Measurements from ENCODE around the gene RPL3.

Gene RPL3

DNA sequence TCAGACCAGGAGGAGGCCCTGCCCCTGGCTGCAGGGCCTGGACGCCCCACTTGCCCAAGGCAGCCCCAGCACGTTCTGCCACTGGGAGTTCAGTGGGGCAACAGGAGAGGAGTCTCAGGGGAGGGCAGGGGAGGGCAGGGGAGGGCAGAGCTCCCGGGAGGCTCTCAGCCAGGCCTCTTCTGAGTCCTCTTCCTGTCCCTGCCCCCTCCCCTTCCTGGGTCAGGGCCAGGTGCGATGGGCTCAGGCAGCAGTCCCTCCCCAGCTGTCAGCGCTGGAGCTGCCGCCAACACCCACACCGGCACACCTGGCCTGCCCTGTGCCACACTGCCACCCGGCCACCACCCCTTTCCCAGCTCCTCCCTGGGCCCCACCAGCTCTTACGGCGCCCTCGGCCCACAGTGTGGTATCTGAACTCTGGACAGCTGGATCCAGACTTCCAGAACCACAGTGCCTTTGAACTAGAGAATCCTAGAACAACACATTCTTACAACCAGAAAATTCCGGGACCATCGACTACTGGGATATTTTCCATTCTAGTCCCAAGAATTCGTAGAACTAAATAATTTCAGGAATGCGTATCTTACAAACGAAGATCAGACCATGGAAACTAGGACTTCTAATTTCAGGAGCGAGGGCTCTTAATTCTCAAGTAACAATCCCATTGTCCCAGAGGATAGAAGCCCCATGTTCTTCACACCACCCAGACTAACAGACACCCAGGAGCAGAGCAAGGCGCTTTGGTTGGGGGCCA lies 21.8 kb downstream of the RPL3 start:
- ATAC-seq = no peak

DNA sequence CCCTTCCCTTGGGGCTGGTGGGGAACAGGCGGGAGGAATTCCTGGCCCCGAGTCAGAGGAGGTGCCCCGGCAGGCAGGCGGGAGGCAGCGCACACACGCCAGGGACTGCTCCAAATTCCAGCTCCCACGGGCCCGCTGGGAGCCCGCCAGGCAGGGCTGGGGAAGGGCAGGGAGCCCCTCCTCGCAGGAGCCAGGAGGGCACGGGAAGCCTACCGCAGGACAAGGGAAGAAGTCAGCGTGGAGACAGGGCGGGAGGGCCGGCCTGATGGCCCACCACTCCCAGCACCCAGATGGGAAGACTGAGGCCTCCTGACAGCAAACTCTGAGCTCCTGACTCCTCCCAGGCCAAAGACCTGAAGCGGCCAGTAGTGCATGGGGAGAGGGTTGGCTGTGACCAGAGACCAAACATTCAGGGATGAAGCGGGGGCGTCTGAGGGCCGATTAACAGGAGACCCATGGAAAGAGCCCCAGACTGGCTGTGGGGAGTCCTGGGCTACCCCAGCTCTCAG lies 22.4 kb downstream of the RPL3 start:
- ATAC-seq = no peak

DNA sequence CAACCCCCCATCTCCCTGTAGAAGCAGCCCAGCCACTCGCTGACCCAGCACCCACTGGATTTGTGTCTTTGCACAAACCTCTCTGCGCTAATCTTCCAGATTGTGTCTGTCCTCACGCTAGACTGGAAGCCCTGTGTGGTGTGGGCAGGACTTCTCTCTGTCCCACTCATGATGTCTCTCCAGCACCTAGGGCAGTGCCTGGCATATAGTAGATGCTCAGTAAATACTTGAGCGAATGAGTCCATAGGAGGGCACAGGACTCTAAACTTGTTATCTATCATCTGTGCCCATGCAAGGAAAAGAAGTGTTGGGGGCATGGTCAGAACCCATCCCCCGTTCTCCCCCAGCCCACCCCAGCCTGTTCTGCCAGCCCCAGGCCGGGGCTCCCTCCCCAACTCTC lies 22.9 kb downstream of the RPL3 start:
- ATAC-seq = no peak

DNA sequence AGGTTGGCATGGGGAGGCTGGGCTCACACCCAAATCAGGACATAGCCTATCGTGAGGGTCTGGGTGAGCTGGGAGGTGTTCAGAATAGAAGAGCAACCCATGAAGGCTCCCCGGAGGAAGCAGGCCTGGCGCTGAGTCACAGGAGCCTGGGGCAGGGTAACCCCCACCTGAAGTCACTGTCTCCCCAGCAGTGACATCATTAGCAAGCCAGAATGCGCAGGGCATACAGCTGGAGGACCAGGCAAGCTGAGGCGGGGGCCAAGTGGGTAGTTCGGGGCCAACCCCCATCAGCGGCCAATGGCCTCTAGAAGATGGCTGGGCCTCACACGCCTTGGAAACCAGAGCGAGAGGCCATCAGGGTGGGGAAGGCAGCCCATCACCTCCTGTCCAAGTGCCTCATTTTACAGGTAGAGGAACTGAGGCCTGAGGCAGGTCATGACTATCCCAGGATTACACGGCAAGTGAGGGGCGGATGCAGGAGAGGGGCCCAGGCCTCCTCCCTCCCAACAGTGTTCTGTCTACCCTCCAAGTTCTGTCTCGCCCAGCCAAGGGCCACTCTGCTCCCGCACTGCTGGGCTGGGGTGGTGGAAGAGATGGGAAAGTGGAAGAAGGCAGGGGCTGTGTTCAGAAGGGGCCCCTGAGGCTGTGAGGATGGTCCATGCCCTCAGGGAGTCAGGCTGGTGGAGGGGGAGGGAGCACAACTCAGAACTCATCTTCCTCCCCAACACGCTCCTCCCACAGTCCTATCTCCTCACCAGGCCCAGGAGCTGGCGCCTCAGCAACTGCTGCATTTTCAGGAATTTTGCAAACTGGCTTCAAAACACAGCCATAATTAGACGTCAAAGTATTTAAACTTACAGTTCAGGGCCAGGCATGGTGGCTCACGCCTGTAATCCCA lies 24.6 kb downstream of the RPL3 start:
- no peak for ATAC-seq

DNA sequence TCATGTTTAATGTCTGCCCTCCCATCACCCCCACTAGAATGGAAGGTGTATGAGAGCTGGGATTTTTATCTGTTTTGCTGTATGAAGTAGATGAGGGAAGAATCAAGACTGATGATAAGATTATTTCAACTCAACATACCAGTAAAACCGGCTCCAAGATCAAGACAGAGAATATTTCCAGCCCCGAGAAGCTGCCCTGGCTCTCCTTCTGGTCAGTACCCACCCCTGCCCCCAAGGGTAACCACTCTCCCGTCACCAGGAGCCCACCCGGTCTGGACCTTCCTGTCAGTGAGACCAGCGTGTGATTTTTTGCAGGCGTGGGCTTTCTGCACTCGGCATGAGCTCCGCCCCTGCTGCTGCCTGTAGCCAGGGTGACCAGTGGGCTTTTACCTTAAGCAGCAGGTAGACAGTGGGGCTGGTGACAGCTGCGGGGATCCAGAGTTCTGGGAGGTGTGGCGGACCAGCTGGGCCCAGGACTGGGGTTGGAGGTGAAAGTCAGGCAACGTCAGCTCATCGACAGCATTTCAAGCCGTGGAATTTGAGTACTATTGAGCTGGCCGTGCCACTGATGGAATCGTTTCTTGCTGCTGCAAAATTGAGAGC lies 25.6 kb downstream of the RPL3 start:
- no peak for ATAC-seq

DNA sequence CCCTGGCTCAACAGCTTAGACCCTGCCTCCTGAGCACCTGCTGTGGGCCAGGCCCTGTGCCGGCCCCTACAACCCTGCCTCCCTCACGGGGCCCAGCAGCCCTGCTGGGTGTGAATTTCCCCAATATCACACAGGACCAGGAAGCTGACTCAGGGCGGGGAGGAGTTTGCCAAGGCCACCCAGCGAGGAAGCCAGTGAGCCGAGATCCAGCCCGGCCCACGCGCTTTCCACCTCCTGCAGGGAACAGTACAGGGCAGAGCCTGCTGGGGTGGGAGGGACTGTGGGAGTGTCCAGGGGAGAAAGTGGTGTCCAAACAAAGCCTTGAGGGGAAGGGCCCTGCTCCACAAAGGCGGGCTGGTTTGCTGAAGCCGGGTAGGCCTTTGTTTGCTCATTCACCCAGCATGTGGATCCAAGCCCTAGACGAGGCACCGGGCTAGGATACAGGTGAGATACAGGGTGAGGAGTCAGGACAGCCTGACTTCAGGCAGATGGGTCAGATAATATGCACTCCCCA lies 26.8 kb downstream of the RPL3 start:
- ATAC-seq = no peak

DNA sequence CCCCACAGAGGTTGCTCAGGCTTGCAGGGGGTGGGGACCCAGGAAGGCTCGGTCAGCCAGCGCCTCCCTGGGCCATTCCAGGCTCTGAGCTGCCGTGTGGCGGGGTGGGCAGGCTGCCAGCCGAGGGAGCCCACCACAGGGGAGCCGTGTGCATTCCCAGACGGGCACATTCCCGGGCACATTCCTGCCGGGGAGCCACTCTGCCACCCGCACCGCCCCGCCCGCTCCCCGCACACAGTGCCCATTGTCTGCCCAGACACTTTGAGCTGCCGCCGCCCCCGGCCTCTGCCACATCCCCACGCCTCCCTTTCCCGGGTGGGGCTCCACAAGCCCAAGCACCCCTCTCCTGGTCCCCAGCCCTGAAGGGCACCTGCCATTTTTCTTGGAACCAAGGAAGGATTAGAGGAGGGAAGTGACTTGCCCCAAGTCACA lies 27.4 kb downstream of the RPL3 start:
- no peak for ATAC-seq

DNA sequence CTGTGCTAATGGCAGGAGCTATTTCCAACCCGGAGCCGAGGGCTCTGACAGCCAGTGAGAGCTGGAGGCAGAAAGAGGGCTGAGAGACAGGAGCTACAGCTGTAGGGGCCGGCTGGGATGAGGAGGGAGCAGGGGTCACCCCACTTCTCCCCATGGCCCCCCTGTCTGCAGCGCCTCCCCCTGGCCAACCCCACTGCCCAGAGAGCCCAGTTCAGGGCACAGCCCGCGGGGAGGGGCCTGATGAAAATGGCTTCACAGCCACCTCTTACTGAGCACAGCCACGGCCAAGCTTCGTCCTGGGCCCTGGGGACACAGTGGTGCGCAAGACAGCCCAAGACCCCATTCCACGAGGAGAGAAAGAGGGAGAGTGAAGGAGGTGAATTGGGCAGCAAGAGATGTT lies 27.9 kb downstream of the RPL3 start:
- ATAC-seq = no peak

DNA sequence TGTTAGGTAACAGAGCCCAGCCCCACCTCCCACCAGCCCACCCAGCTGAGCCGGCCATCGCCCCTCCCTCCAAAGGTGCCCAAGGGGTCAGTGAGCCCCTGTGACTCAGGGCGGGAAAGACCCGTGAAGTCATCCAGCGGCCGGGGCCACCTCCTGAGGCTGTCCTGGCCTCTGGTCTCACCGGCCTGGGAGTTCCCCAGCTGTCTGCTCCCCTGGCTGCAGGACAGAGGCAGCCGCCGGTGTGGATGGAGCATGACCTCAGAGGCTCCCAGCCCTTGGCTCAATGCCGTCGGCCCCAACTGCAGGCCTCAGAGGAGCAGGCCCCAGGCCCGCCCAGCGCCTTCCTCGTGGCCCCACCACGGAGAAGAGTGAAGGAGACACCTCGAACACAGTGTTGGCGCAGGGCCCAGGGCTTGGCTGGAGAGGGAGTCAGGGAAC lies 28.7 kb downstream of the RPL3 start:
- no peak for ATAC-seq

DNA sequence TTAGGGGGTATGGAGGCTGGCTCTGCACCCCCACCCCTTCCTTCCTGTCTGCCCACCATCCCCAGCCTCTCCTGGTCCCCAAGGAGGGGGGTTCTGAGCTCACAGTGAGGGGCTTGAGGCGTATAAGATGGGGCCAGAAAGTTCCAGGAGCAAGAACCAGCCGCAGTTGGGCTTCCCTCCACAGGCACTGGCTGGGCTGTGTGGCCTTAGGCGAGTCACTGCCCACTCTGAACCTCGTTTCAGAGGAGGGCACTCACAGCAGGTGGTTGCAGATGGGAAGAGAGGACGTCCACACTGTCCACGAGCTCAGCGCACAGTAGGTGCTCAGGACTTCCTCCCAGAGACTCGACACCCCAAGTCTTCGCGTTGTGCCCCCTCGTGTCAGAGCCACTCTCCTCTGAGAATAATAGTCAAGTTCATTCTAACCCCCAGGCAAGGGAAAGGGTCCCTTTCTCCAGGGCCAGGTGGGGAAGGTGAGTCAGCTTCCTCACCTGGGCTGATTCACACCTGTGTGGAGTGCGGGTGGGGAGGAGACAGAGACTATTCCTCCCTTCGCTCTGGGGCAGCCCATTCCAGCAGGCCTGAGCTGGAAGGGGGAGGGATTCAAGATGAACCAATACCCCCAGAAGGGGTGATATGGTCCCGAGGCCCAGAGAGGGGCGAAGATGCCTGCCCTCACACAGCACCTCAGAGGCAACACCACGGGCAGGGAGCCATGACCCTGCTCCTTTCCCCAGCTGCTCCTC lies 29.3 kb downstream of the RPL3 start:
- no peak for ATAC-seq

DNA sequence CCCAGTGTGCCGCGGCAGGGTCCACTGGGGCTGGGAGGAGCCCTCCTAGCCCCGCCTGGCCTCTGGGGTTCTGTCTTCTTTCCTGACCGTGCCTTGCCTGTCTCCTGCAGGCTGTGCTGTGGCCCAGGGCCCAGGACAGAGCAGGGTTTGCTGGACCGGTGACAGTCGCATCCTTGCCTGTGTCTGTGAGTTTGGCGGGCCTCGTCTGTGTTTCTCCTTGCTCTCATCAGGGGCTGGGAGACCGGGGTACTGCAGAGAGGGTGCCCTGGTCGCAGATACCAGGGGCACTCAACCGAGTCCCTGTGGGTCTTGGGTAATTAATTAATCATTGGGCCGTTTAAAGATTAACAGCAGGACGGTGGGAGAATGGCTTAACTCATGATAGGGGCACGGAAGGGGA lies 29.9 kb downstream of the RPL3 start:
- ATAC-seq = no peak

DNA sequence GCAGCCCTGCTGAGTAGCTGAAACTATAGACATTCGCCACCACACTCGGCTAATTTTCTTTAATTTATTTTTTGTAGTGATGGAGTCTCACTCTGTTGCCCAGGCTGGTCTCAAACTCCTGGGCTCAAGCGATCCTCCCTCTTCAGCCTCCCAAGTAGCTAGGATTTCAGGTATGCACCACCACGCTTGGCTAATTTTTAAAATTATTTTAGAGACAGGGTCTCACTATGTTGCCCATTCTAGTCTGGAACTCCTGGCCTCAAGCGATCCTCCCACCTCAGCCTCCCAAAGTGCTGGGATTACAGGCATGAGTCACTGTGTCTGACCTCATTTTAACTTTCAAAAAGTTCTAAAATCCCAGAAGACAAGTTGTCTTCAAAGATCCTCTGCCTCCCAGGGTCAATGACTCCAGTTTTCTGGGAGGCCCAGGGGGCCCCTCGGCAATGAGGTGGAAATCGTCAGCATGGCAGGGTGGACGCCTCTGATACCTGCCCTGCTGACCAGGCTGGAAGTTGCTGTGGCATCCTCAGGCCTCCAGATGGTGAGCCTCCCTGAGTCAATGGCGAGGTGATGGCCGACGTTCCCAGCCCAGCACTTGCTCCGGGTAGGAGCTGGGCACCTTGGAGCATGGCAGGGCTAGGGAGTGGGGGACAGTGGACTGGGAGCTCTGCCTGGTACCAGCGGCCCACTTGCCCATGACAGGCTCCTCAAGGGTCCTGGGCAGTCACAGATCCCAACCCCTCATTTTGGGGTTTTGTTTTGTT lies 31.1 kb downstream of the RPL3 start:
- ATAC-seq = no peak

DNA sequence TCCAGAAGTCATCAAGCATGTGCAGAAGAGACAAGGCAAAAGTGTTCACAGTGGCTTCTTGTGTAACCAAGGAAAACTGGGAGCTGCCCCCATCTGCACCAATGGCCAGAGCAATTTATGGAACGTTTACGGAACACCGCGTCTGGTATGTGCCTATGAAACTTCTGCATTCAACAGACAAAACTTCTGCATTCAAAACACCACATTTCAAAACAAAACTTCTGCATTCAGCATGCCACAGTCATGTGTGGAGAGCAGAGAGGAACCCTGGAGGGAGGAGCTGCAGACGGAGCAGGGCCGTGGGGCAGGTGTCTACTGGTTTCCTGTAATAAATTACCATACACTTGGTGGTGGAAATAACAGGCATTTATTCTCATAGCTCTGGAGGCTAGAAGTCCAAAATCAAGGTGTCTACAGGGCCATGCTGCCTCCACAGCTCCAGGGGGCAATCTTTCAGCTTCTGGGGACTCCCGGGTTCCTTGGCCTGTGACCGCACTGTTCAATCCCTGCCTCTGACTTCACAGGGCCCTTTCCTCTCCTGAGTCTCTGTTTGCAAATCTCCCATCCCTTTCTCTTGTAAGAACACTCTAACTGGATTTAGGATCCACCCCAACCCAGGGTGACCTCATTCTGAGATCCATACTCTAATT lies 32.2 kb downstream of the RPL3 start:
- ATAC-seq = no peak

DNA sequence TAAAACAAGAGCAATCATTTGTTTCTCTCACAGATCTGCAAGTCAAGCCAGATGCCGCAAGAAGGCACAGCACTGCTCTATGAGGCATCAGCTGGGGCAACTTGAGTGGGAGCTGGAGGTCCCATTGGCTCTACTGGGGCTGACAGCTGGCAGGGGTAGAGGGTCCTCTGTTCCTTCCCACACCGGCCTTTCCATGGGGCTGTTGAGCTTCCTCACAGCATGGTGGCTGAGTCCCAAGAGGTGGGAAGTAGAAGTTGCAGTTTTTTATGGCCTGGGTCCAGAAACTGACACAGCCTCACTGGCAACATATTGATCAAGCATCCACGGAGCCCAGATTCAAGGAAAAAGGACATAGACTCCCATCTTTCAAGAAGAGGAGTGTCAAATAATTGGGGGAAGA lies 34.4 kb downstream of the RPL3 start:
- ATAC-seq = no peak

DNA sequence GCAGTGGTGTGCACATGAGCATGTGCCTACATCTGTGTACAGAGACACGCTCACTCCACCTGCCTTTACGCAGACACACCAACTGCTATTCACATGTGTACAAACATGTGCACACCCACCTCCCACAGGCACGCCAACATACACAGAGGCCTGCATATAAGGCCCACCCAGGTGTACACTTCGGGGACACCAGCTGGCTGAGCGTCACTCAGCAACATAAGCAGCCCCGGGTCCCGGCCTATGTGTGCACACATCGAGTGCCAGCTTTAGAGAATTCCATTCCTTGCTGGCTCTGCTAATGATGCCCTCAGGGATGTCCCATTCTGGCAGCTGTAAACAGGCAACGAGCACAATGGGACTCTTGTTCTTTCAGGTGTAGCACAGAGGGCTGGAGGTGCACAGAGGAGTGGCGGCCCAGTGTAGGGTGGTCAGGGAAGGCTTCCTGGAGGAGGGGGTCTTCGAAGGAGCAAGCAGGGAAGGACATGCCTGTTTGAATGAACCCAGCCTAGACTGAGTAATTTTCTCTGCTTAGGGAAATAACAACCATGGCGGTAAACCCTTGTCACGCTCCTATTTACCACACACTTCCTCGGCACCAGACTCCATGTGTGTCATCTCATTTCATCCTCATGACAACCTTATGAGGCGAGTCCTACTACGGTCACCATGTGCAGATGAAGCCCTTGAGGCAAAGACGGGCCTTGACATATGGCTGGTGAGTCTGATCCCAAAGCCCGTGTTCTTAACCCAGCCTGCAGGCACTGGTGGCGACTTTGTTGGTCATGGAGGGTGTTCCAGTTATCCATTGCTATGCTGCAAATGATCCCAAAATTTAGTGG lies 35.1 kb downstream of the RPL3 start:
- no peak for ATAC-seq

DNA sequence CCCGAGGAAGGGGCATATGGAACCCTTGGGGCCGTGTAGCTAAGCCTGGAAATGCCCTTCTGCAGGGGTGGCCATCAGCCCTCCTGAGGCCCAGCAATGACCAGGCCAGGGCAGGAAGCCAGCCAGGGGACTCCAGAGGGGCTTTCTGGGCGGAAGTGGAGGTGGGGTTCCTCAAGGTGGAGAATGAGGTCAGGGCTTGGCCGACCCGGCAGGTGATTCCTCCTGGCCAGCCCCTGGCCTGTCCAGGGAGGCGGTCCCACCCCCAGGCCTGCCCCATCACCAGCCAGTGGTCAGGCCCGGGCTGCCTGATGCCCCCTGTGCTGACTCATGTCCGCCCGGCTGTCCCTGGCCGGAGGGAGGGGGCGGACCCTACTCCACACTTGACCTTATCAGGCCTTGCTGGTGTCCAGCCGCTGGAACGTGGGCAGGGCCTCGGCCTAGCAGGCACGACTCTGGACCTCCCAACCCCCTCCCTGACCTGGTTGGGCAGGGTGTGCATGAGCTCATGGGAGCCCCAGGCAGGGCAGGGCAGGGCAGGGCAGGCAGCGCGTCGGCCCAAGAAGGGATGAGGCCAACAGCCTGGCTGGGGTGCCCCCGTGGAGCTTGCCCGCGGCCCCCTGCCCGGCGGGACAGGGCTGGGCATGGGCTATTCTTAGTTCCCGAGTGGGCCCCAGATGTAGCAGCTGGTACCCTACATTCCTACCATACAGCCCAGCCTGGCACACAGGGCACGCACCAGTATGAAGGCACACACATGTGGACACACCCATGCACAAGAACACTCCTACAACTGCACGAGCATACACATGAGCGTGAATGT lies 35.9 kb downstream of the RPL3 start:
- ATAC-seq = no peak

DNA sequence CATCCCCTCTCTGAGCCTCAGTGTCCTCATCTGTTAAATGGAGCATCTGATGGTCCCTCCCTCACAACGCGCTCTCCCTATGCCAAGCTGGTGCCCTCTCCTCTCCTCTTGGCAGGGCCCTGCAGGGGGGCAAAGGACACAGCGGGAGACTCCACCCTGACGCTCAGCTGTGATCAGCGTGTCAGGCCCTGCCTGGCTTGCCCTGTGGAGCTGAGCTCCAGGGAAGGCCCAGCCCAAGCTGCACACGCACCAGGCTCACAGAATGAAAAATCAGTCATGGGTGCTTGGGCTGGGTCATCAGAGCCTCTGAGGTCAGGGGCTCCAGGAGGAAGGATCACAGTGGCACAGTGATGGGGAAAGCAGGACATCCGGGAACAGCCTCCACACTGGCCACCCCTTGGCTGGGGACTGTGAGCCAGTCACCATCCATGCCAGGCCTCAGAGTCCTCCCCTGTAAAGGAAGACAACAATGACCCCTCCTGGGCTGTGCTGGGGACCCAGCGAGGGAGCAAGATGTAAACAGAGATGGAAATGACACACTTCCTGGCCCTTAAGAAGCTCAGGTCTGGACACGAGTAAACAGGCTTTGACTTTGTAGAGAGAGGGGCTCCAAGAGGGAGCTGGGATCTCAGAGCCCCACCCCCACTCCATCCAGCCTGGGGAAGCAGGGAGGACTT lies 36.6 kb downstream of the RPL3 start:
- no peak for ATAC-seq

DNA sequence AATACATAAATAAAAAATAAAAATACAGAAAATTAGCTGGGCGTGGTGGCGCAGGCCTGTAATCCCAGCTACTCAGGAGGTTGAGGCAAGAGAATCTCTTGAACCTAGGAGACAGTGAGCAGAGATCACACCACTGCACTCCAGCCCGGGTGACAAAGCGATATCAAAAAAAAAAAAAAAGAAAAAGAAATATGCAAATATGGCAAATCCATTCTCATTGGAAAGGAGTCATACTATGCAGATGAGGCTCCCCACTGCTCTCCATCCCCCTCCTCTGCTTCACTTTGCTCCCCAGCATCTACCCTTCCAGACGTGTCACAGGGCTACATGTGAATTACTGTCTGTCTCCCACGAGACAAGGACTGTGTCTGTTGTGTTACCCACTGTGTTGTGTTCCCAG lies 38.3 kb downstream of the RPL3 start:
- ATAC-seq = no peak

DNA sequence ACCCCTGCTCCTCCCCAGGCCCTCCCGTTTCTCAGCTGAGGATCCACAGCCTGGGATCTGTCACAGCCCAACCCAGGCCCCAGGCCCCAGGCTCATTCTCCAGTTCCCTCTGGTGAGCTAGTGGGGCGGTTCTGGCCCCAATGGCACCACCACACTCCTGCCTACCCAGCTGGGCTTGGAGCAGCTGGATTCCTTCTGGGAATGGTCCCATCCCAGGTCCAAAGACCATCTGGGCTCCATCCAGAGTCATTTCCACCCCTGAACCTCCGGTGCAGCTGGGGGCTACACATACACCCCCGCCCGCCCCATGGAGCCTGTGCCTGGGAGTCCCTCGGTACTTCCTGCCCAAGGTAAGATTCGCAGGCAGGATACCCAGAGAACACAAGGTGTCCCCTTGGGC lies 39.2 kb downstream of the RPL3 start:
- no peak for ATAC-seq
